OCI-LY1 (cell line): ENCODE data around the gene PSD4.
A peak's percentile ranks its signal among the peaks of the same experiment; 100 is the strongest.

Experiments
- H2AFZ ChIP-seq: fragments of 200-600 bp; sonication (generic), shearing (Covaris generic); 2 replicates; pipeline ENCODE4 v1.6.0; 2014; ENCODE audit warnings: antibody characterized with exemption, mild to moderate bottlenecking, low read length
- H3F3A ChIP-seq: fragments of 200-600 bp; sonication (generic), shearing (Covaris generic); 2 replicates; pipeline ENCODE4 v1.6.0; 2014; ENCODE audit warnings: mild to moderate bottlenecking, antibody characterized with exemption, low read length, moderate library complexity; ENCODE audit not compliant: insufficient read depth
- H3K27ac ChIP-seq: fragments of 200-600 bp; sonication (generic); 2 replicates; pipeline ENCODE4 v1.5.1; 2014; ENCODE audit warnings: low read length, mixed run types, mild to moderate bottlenecking, low read depth; ENCODE audit not compliant: poor library complexity, severe bottlenecking
- H3K27me3 ChIP-seq: fragments of 200-600 bp; sonication (generic); 2 replicates; pipeline ENCODE4 v1.6.0; 2014; ENCODE audit warnings: antibody characterized with exemption, mild to moderate bottlenecking, low read length, moderate library complexity; ENCODE audit not compliant: insufficient read depth
- H3K36me3 ChIP-seq: fragments of 200-600 bp; sonication (generic); 2 replicates; pipeline ENCODE4 v1.6.1; 2014; ENCODE audit warnings: mild to moderate bottlenecking, antibody characterized with exemption, low read length, moderate library complexity, mixed read lengths; ENCODE audit not compliant: insufficient read depth
- H3K4me1 ChIP-seq: fragments of 200-600 bp; sonication (generic); 2 replicates; pipeline ENCODE4 v1.5.1; 2014; ENCODE audit warnings: mild to moderate bottlenecking, low read length, moderate library complexity; ENCODE audit not compliant: insufficient read depth, severe bottlenecking
- H3K4me2 ChIP-seq: fragments of 200-600 bp; sonication (generic), shearing (Covaris generic); 2 replicates; pipeline ENCODE4 v1.6.1; 2014; ENCODE audit warnings: low read length
- H3K4me3 ChIP-seq: fragments of 200-600 bp; sonication (generic); 2 replicates; pipeline ENCODE4 v1.5.1; 2014; ENCODE audit warnings: low read length, low read depth, mild to moderate bottlenecking, mixed read lengths; ENCODE audit not compliant: poor library complexity, severe bottlenecking
- H3K79me2 ChIP-seq: fragments of 200-600 bp; shearing (Covaris generic); 2 replicates; pipeline ENCODE4 v1.6.1; 2016; ENCODE audit warnings: mixed run types, low read length, mixed read lengths; ENCODE audit not compliant: insufficient read depth
- H3K9ac ChIP-seq: fragments of 200-600 bp; sonication (generic), shearing (Covaris generic); 2 replicates; pipeline ENCODE4 v1.6.1; 2014; ENCODE audit warnings: mild to moderate bottlenecking, low read length, mixed read lengths
- H3K9me2 ChIP-seq: fragments of 200-600 bp; sonication (generic), shearing (Covaris generic); 2 replicates; pipeline ENCODE4 v1.6.1; 2014; ENCODE audit warnings: low read depth, mild to moderate bottlenecking, low read length, mixed read lengths
- H3K9me3 ChIP-seq: fragments of 200-600 bp; shearing (Covaris generic); 2 replicates; pipeline ENCODE4 v1.6.1; 2014; ENCODE audit warnings: low read length, mixed read lengths
- H4K20me1 ChIP-seq: fragments of 200-600 bp; sonication (generic), shearing (Covaris generic); 2 replicates; pipeline ENCODE4 v1.6.0; 2016; ENCODE audit warnings: mild to moderate bottlenecking, low read length; ENCODE audit not compliant: insufficient read depth
- EZH2 ChIP-seq: fragments of 200-600 bp; sonication (generic), shearing (Covaris generic); IDR thresholded peaks from 2 replicates; pipeline ENCODE4 v1.8.0; 2017; ENCODE audit warnings: borderline replicate concordance, mixed run types, mild to moderate bottlenecking, antibody characterized with exemption, low read length, moderate library complexity, mixed read lengths
- TF ChIP-seq, protein P1 (sequence below): fragments of 200-600 bp; sonication (generic), shearing (Covaris generic); IDR thresholded peaks from 2 replicates; pipeline ENCODE4 v1.5.1; 2017; ENCODE audit warnings: mild to moderate bottlenecking, antibody characterized with exemption, low read length, moderate library complexity, mixed read lengths

Gene PSD4

DNA sequence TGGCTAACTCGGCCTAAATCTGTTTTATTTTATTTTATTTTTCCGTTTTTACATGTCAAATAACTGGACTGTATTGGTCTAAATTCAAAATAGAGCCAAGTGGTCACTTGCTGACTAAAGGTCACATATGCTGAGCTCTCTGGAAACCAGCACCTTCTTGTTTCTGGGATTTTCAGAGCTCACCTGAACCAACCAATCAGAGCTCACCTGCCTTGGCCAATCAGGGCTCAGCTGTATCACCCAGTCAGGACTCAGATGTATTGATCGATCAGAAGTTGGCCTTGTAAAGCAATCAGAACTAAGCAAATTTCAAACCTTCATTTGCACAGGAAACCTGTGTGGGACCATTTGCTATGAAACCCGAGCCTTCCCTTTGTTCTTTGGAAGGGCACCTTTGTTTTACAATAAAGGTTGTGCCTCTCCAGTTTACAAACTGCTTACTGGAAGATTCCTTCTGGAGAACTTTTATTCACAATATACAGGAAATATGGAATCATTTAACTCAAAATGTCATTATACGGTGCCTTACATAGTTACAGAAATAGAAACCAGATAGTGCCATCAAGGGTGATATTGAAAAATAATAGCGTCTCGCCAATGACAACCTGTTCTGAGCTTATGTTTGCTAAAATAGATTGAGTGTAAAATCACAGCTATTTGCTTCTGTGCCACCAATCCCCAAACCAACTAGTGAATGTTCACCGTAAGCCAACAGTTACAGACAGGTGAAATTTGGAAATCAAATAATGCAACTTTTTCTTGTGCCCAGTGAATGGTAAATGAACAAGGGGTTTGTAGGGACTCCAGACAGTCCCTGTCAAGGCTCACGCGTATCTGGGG is 17.3 kb upstream of the PSD4 start:
- no peaks in the 10 kb centered on the region for H3K79me2 ChIP-seq
- no peaks in the 10 kb centered on the region for H3F3A ChIP-seq
- H4K20me1 ChIP-seq = no peaks in the 10 kb centered on the region
- no peaks in the 10 kb centered on the region for H3K36me3 ChIP-seq
- H3K9me3 ChIP-seq = no peaks in the 10 kb centered on the region
- H3K9ac ChIP-seq = no peak overlapping the region
- no peak overlapping the region for H3K4me3 ChIP-seq
- H3K4me1 ChIP-seq = no peaks in the 10 kb centered on the region
- TF ChIP-seq, protein P1, sequence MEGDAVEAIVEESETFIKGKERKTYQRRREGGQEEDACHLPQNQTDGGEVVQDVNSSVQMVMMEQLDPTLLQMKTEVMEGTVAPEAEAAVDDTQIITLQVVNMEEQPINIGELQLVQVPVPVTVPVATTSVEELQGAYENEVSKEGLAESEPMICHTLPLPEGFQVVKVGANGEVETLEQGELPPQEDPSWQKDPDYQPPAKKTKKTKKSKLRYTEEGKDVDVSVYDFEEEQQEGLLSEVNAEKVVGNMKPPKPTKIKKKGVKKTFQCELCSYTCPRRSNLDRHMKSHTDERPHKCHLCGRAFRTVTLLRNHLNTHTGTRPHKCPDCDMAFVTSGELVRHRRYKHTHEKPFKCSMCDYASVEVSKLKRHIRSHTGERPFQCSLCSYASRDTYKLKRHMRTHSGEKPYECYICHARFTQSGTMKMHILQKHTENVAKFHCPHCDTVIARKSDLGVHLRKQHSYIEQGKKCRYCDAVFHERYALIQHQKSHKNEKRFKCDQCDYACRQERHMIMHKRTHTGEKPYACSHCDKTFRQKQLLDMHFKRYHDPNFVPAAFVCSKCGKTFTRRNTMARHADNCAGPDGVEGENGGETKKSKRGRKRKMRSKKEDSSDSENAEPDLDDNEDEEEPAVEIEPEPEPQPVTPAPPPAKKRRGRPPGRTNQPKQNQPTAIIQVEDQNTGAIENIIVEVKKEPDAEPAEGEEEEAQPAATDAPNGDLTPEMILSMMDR = no peak
- no peak for TF ChIP-seq EZH2
- no peak overlapping the region; the same call in 1 of the 2 replicates for H3K4me2 ChIP-seq
- no peak overlapping the region for H3K27ac ChIP-seq
- H2AFZ ChIP-seq = no peak overlapping the region
- H3K27me3 ChIP-seq = peaks cover 6% of the 10 kb centered on the region; the same call in 1 of the 2 replicates
- no peaks in the 10 kb centered on the region for H3K9me2 ChIP-seq

DNA sequence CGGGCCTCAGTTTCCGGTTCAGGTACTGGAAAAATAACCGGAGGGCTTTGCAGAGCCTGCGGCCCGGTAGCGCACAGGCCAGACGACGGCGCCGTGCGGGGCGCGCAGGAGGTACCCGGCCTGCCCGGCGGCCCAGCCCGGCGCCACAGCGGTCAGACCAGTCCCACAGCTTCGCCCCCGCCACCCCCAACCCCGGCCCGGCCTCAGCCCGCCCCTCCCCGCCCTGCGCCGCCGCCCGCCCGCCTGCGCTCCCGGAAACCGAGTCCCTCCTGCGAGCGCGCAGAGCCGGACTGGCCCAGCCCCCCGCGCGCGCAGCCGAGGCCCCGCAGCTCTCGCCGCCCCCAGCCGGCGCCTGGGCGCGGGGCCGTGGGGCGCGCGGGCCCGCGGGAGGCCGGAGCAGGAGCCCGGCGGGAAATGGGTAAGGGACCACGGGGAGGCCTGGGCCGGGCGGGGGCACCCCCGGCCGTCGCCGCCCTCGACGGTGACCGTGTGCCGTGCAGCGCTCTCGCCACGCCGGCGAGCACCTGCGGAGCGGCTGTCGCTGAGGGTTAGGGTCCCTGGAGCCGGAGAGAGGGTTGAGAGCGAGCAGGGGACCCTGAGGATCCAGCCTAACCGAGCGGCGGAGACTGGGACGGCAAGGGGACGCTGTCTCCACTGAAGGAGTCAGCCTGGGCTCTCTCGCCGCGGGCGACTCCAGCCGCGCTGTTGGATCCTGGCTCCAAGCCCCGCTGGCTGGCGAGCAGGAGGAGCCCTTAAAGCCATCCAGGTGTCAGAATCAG is 16.5 kb upstream of the PSD4 start:
- H3K36me3 ChIP-seq = no peaks in the 10 kb centered on the region
- H2AFZ ChIP-seq = no peak overlapping the region
- H3K27me3 ChIP-seq = peaks cover 6% of the 10 kb centered on the region; the same call in 1 of the 2 replicates
- H3K27ac ChIP-seq = no peak overlapping the region
- TF ChIP-seq EZH2 = no peak
- TF ChIP-seq, protein P1 = no peak
- H3K79me2 ChIP-seq = no peaks in the 10 kb centered on the region
- peak overlapping the region; percentile 34; the same call in 1 of the 2 replicates for H3K4me2 ChIP-seq
- no peaks in the 10 kb centered on the region for H3K9me3 ChIP-seq
- no peaks in the 10 kb centered on the region for H3F3A ChIP-seq
- H3K9me2 ChIP-seq = no peaks in the 10 kb centered on the region
- peak overlapping the region; percentile 45 for H3K4me3 ChIP-seq
- H3K4me1 ChIP-seq = no peaks in the 10 kb centered on the region
- H3K9ac ChIP-seq = no peak overlapping the region
- no peaks in the 10 kb centered on the region for H4K20me1 ChIP-seq

DNA sequence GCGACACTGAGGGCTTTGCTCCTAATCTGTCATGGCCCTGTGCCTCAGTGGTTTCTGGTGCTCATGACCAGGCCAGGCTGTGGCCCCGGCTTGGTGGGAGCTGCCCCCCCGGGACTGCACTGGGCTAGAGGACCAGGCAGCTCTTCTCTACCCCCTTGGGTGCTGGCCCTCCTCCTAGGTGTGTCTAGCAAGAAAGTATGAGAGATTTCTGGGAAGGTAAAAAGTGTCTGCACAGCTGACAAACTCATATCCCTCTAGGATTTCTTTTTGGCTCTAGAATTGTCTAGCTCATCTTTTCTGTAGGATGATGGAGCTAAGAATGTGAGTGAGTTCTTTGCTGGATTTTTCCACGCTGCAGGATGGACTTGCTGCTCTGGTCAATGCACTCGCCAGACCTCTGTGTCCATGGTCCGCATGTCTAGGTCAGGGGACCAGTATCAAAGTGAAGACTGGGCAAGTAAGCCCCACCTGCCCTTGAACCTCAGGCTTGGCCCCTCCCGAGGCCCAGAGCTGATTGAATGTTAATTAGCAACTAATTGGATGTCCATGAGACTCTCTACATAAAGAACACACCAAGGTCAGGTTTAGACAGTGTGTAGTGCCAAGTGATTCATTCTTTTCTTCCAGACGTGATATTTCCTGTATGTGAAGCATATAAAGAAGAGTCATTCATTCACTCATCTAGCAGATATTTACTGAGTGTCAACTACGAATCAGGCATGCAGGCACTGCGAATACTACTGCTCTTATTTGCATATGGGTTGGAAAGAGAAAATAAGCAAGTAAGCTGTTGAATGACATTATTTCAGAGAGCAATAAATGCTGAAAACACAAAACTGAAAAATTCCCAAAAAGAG is 15.6 kb upstream of the PSD4 start:
- Histone ChIP-seq H3K4me1 (no peaks in the 10 kb centered on the region), H3K4me2 (peak overlapping the region; percentile 34; the same call in 1 of the 2 replicates), H3K27me3 (peaks cover 6% of the 10 kb centered on the region; the same call in 1 of the 2 replicates), H3K27ac (no peak overlapping the region), H2AFZ (no peak overlapping the region), H4K20me1 (no peaks in the 10 kb centered on the region), H3K9me2 (no peaks in the 10 kb centered on the region), H3K9me3 (no peaks in the 10 kb centered on the region), H3K36me3 (no peaks in the 10 kb centered on the region), H3K4me3 (peak overlapping the region; percentile 45), H3F3A (no peaks in the 10 kb centered on the region), H3K79me2 (no peaks in the 10 kb centered on the region), H3K9ac (no peak overlapping the region)
- no peak for TF ChIP-seq EZH2
- TF ChIP-seq, protein P1 = no peak
